ENCODE results near the gene TLL2. TPM values are rescaled to one million over a fixed set of nuclear protein-coding genes. Genes with fewer than 3 reads are reported as not detected.

Gene TLL2
- total RNA-seq, 2 donors from 2014 or later: 0.16 TPM; not detected in 1

Other genes with a start within 250 kb of the TLL2 start
- gene BLNK, start 242.4 kb downstream of the TLL2 start, total RNA-seq: not detected
- gene DNTT, start 209.5 kb downstream of the TLL2 start, total RNA-seq: under 1 TPM in 1 of 2 donors, not detected in 1; 0.18 TPM
- not detected for gene OPALIN, start 154.9 kb downstream of the TLL2 start, total RNA-seq
- gene TM9SF3, start 73.1 kb upstream of the TLL2 start, total RNA-seq: 10 to 100 TPM; 48.4 to 64.7 TPM
- gene PIK3AP1, start 206.6 kb upstream of the TLL2 start, total RNA-seq: 1 to 10 TPM in 1 of 2 donors, under 1 TPM in 1; 0.87 to 9.1 TPM

Measured in activated naive CD4-positive, alpha-beta T cell treated with anti-CD3 and anti-CD28 coated beads, Interleukin-2, amount 50 U/mL, for 72 hours (primary cell).